GM12865 (cell line): ENCODE measurements around the gene RPL12.

ENCODE experiments used
- DNase-seq: peaks from one replicate; pipeline ENCODE4 v3.0.0; 2010; ENCODE audit warnings: low read depth
- H3K4me3 ChIP-seq: 2 replicates; pipeline ENCODE4 v1.5.1; 2011; ENCODE audit warnings: mild to moderate bottlenecking, low read depth, low read length, control low read depth
- TF ChIP-seq, protein P1 (sequence below): IDR thresholded peaks from 2 replicates; pipeline ENCODE4 v1.5.1; 2011; ENCODE audit warnings: low read length, control low read depth, low read depth, inconsistent platforms; ENCODE audit not compliant: insufficient read depth; ENCODE audit errors: missing control alignments

The RPL12 gene

GRCh38 chr9:127398715-127399400 lies 52.3 kb downstream of the RPL12 start:
- DNase-seq = no peak
- no peak overlapping the region for H3K4me3 ChIP-seq
- TF ChIP-seq, protein P1, sequence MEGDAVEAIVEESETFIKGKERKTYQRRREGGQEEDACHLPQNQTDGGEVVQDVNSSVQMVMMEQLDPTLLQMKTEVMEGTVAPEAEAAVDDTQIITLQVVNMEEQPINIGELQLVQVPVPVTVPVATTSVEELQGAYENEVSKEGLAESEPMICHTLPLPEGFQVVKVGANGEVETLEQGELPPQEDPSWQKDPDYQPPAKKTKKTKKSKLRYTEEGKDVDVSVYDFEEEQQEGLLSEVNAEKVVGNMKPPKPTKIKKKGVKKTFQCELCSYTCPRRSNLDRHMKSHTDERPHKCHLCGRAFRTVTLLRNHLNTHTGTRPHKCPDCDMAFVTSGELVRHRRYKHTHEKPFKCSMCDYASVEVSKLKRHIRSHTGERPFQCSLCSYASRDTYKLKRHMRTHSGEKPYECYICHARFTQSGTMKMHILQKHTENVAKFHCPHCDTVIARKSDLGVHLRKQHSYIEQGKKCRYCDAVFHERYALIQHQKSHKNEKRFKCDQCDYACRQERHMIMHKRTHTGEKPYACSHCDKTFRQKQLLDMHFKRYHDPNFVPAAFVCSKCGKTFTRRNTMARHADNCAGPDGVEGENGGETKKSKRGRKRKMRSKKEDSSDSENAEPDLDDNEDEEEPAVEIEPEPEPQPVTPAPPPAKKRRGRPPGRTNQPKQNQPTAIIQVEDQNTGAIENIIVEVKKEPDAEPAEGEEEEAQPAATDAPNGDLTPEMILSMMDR = no peak

GRCh38 chr9:127398275-127398647 lies 52.9 kb downstream of the RPL12 start:
- TF ChIP-seq, protein P1 = no peak
- DNase-seq = no peak
- peak overlapping the region; percentile 68 for H3K4me3 ChIP-seq
